ENCODE measurements around the gene PLCD1.

GRCh38 chr3:38028621-38029361 is 651 bp downstream of the PLCD1 start:
- TF ChIP-seq CTCF (conservative IDR thresholded peaks at IDR 0.05; ENCODE audit: low read length) (no peak), EZH2phosphoT487 (IDR thresholded peaks at IDR 0.05; ENCODE audit: borderline replicate concordance) (no peak)
